ENCODE results near the gene MBD2. TPM values are rescaled to one million over a fixed set of nuclear protein-coding genes. Genes with fewer than 3 reads are reported as not detected.

Gene MBD2
- total RNA-seq, 6 experiments from 2014 or later = 84.8 to 104 (median 88.9) TPM

GRCh38 chr18:54140641-54141040 is 83.8 kb downstream of the MBD2 start:
- peak; percentile 76 for DNase-seq
- Mint-ChIP-seq H3K9me3 (peaks cover 15% of the 10 kb centered on the region), H3K36me3 (ENCODE audit: low read depth) (peaks cover 40% of the 10 kb centered on the region), H3K4me3 (peak overlapping the region; percentile 20), H3K27me3 (ENCODE audit: insufficient read depth) (no peaks in the 10 kb centered on the region), H3K27ac (peak overlapping the region; percentile 77), H3K4me1 (ENCODE audit: low read depth) (peaks cover 28% of the 10 kb centered on the region)
- no peak for TF ChIP-seq CTCF (IDR thresholded peaks at IDR 0.05)

- TF ChIP-seq CTCF (IDR thresholded peaks at IDR 0.05) = no peak
These were observed 89.3 kb downstream of the MBD2 start for GRCh38 chr18:54135216-54135615.

GRCh38 chr18:54134053-54134452 is 90.4 kb downstream of the MBD2 start:
- Mint-ChIP-seq H3K27me3 (ENCODE audit: insufficient read depth) (no peaks in the 10 kb centered on the region), H3K36me3 (ENCODE audit: low read depth) (peaks cover 9% of the 10 kb centered on the region), H3K4me1 (ENCODE audit: low read depth) (peaks cover 39% of the 10 kb centered on the region), H3K9me3 (no peaks in the 10 kb centered on the region), H3K27ac (no peak overlapping the region), H3K4me3 (no peak overlapping the region)
- DNase-seq = no peak
- TF ChIP-seq CTCF (IDR thresholded peaks at IDR 0.05) = no peak

More at GRCh38 chr18:54135216-54135615, 89.3 kb downstream of the MBD2 start:
- Mint-ChIP-seq H3K36me3 (ENCODE audit: low read depth) (peaks cover 13% of the 10 kb centered on the region), H3K4me1 (ENCODE audit: low read depth) (peaks cover 32% of the 10 kb centered on the region), H3K9me3 (0 out of 2 replicates have a peak, but pooled peaks cover 2% of the 10 kb centered on the region), H3K27me3 (ENCODE audit: insufficient read depth) (no peaks in the 10 kb centered on the region), H3K27ac (no peak overlapping the region), H3K4me3 (no peak overlapping the region)
- DNase-seq = no peak

- Mint-ChIP-seq H3K27me3 (ENCODE audit: insufficient read depth) (no peaks in the 10 kb centered on the region), H3K4me3 (no peak overlapping the region; the same call in 1 of the 2 replicates), H3K36me3 (ENCODE audit: low read depth) (no peaks in the 10 kb centered on the region), H3K4me1 (ENCODE audit: low read depth) (peaks cover 39% of the 10 kb centered on the region), H3K9me3 (no peaks in the 10 kb centered on the region), H3K27ac (peak overlapping the region; percentile 19; the same call in 1 of the 2 replicates)
- DNase-seq = no peak
- TF ChIP-seq CTCF (IDR thresholded peaks at IDR 0.05) = no peak
These were observed 93.8 kb downstream of the MBD2 start for GRCh38 chr18:54130631-54131030.

GRCh38 chr18:54130177-54130576 is 94.3 kb downstream of the MBD2 start:
- Mint-ChIP-seq H3K9me3 (no peaks in the 10 kb centered on the region), H3K4me3 (no peak overlapping the region; the same call in 1 of the 2 replicates), H3K36me3 (ENCODE audit: low read depth) (no peaks in the 10 kb centered on the region), H3K27ac (peak overlapping the region; percentile 8; the same call in 1 of the 2 replicates), H3K4me1 (ENCODE audit: low read depth) (peaks cover 39% of the 10 kb centered on the region), H3K27me3 (ENCODE audit: insufficient read depth) (no peaks in the 10 kb centered on the region)
- TF ChIP-seq CTCF (IDR thresholded peaks at IDR 0.05) = no peak
- DNase-seq = no peak

Data from HFFc6 (cell line).